Measurements from ENCODE around the gene HABP4. TPM values are rescaled to one million over a fixed set of nuclear protein-coding genes. Genes with fewer than 3 reads are reported as not detected.

The HABP4 gene
- total and polyA plus RNA-seq, 12 donors: 20.8 to 30.4 (median 25.3) TPM

DNA sequence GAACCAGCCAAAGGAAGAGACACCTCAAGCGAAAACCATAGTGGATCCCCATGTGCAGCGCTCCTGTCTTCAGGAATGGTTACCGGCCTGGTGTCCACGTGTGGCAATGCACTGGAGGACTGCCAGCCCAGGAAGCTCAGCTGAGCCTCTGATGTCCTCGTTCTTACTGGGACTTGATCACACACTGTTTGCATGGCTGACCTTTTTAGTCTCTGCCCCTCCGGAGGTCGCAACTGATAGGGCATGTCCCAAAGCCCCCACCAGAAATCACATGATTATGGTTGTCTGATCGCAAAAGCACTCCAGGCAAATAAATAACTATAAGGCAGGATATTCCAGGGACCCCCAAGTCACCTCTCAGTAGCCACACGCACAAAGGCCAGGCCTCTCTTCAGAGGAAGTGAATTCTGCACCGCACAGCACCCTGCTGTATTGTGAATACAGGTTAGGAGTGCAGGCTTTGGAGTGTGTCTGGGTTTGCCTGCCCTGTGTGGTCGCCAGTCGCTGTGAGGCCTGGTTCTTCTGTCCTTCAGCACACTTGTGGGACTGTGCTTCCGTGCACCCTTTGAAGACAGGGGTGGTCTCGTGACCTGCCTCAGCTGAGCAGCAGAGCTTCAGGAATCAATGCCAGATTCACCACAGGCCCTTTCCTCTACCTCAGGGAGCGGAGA is 13.4 kb upstream of the HABP4 start:
- peak in 1 of 8 donors; percentile 20 for ATAC-seq
- intact Hi-C loops (cut with DNase I): no loop called here
- WGBS, 2 donors: 84 to 87% methylated on average over 15 of the region's 15 CpGs
- Histone ChIP-seq H3K36me3 (no peaks in the 10 kb centered on the region), H3K4me1 (no peaks in the 10 kb centered on the region), H3K4me3 (no peak overlapping the region), H3K9me3 (peaks cover 0 to 5% (median 0%) of the 10 kb centered on the region in 11 donors), H3K27ac (no peak overlapping the region), H3K27me3 (no peaks in the 10 kb centered on the region)
- DNase-seq: no peak
- TF ChIP-seq, protein P1, sequence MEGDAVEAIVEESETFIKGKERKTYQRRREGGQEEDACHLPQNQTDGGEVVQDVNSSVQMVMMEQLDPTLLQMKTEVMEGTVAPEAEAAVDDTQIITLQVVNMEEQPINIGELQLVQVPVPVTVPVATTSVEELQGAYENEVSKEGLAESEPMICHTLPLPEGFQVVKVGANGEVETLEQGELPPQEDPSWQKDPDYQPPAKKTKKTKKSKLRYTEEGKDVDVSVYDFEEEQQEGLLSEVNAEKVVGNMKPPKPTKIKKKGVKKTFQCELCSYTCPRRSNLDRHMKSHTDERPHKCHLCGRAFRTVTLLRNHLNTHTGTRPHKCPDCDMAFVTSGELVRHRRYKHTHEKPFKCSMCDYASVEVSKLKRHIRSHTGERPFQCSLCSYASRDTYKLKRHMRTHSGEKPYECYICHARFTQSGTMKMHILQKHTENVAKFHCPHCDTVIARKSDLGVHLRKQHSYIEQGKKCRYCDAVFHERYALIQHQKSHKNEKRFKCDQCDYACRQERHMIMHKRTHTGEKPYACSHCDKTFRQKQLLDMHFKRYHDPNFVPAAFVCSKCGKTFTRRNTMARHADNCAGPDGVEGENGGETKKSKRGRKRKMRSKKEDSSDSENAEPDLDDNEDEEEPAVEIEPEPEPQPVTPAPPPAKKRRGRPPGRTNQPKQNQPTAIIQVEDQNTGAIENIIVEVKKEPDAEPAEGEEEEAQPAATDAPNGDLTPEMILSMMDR (IDR thresholded peaks at IDR 0.05): no peak

DNA sequence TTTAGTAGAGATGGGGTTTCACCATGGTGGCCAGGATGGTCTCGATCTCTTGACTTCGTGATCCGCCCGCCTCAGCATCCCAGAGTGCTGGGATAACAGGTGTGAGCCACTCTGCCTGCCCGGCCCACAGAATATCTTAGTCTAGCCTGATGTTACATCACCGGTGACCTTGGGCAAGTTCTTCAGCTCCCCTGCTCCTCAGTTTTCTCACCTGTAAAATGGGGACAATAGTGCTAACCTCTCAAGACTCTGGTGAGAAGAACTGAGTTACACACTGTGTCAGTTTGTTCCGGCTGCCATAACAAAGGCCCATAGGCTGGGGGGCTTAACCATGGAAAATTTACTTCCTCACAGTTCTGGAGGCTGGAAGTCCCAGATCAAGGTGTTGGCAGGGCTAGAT is 12.5 kb upstream of the HABP4 start:
- Histone ChIP-seq H3K9me3 (peaks cover 0 to 5% (median 0%) of the 10 kb centered on the region in 11 donors), H3K4me3 (no peak overlapping the region), H3K27ac (no peak overlapping the region), H3K4me1 (no peaks in the 10 kb centered on the region), H3K36me3 (no peaks in the 10 kb centered on the region), H3K27me3 (no peaks in the 10 kb centered on the region)
- no peak for ATAC-seq
- TF ChIP-seq, protein P1 (IDR thresholded peaks at IDR 0.05): no peak
- intact Hi-C loops (cut with DNase I): no loop called here
- 99% methylated on average over 7 of the region's 7 CpGs for WGBS, 2 donors
- no peak for DNase-seq

DNA sequence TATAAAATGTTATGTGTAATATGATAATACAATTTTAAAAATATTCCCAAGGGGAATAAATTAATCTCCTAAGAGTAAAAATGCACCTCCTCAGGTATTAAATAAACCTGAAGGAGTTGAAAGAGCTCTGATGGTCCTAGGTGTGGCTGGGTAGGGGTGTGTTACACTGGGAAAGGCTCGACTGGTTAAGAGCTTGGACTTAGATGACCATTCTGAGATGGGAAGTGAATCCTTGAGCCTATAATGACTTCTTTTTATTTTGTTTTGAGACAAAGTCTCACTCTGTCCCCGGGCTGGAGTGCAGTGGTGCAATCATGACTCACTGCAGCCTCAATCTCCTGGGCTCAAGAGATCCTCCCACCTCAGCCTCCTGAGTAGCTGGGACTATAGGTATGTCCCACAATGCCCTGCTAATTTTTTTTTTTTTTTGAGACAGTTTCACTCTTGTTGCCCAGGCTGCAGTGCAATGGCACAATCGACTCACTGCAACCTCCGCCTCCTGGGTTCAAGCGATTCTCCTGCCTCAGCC is 9.2 kb upstream of the HABP4 start:
- DNase-seq: no peak
- TF ChIP-seq, protein P1 (IDR thresholded peaks at IDR 0.05): no peak
- Histone ChIP-seq H3K4me3 (no peak overlapping the region), H3K36me3 (no peaks in the 10 kb centered on the region), H3K27me3 (no peaks in the 10 kb centered on the region), H3K9me3 (no peaks in the 10 kb centered on the region), H3K4me1 (no peaks in the 10 kb centered on the region), H3K27ac (no peak overlapping the region)
- no peak for ATAC-seq
- intact Hi-C loops (cut with DNase I): loop anchor here in 2 of 10 donors (10.0 kb wide), 2 partner anchors 106 to 214 kb away; partner anchors contain the start of gene PRXL2C (in 1 of the 2)
- WGBS, 2 donors: 94% methylated on average over 5 of the region's 5 CpGs

DNA sequence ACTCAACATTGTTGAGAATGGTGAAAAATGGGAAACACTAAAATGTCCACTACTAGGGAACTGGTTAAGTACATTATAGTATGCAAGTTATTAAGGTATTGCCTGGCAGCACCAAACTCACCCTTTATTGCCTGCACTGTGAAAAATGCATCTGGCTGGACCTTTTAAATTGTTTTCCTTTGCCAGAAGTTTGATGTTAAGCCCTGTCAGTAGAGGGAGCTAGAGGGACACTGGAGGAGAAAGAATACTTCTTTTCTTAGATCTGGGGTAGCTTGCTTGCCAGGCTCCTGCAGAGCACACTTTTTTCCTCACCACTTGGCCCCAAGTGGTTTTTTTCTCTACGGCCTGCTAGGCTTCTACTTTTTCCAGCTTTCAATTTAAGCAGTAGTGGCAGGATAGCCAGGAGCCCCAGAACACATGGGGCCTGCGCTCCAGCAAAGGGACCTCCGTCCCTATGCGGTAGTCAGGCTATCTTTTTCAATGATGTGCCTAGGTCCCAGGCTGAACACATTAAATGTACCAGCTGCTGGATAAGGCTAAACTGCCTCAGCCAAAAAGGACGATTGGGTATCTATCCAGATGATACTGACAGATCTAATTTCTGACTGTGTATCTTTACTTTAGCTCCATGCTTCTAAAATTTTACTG is 8.0 kb upstream of the HABP4 start:
- intact Hi-C loops (cut with DNase I): loop anchor here in 3 of 10 donors (2.0 to 10.0 kb wide), 3 partner anchors 107 to 225 kb away; partner anchors contain the start of gene PRXL2C (in 1 of the 3)
- H3K27me3 ChIP-seq: no peaks in the 10 kb centered on the region
- TF ChIP-seq, protein P1 (IDR thresholded peaks at IDR 0.05): peak; percentile 11 to 54 (median 45)
- H3K27ac ChIP-seq: no peak overlapping the region
- WGBS, 2 donors: 82 to 86% methylated on average over 5 of the region's 5 CpGs
- H3K4me3 ChIP-seq: no peak overlapping the region
- H3K4me1 ChIP-seq: no peaks in the 10 kb centered on the region
- no peaks in the 10 kb centered on the region for H3K36me3 ChIP-seq
- no peak for ATAC-seq
- DNase-seq: no peak
- no peaks in the 10 kb centered on the region for H3K9me3 ChIP-seq

All from heart right ventricle (tissue), 16 donors.